ENCODE results near the gene TFCP2L1.
"Not testable (repeated sequence)": the region's sequence is repeated elsewhere in the genome, so short reads cannot be mapped to it uniquely, and the experiment has no call there.

The TFCP2L1 gene

GRCh38 chr2:121294881-121295840, 10.2 kb upstream of the TFCP2L1 start:
- DNase-seq = no peak

GRCh38 chr2:121293450-121294325, 8.7 kb upstream of the TFCP2L1 start:
- DNase-seq = no peak

- no peak for DNase-seq
Measured at GRCh38 chr2:121291251-121291580, 6.2 kb upstream of the TFCP2L1 start.

- DNase-seq = no peak
Measured at GRCh38 chr2:121289271-121289670, 4.3 kb upstream of the TFCP2L1 start.

GRCh38 chr2:121288454-121289231, 3.6 kb upstream of the TFCP2L1 start:
- no peak for DNase-seq

GRCh38 chr2:121287956-121288355, 3.0 kb upstream of the TFCP2L1 start:
- DNase-seq = no peak

GRCh38 chr2:121287146-121287798, 2.3 kb upstream of the TFCP2L1 start:
- no peak for DNase-seq

DNA sequence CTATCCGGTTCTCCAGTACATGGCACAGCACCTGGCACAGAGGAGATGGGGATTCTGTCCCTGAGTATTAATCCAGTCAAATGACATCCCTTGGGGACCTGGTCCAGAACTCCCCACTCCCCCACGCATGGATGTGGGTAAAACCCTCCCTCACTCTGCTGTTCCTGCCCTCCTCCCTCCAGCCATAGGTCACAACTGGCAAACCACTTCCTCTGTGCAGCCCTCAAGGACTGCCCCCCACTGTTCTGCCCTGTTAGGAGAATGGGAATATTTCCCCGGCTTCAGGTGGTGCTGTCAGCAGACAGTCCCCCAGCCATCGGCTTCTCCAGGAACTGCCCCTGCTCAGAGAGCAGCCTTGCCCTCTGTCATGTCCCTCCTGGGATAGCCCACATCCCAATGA, 1.5 kb upstream of the TFCP2L1 start:
- no peak for DNase-seq

GRCh38 chr2:121285926-121286325, 924 bp upstream of the TFCP2L1 start:
- DNase-seq = no peak

- no peak for DNase-seq
Measured at GRCh38 chr2:121283670-121284462, 1.1 kb downstream of the TFCP2L1 start.

DNA sequence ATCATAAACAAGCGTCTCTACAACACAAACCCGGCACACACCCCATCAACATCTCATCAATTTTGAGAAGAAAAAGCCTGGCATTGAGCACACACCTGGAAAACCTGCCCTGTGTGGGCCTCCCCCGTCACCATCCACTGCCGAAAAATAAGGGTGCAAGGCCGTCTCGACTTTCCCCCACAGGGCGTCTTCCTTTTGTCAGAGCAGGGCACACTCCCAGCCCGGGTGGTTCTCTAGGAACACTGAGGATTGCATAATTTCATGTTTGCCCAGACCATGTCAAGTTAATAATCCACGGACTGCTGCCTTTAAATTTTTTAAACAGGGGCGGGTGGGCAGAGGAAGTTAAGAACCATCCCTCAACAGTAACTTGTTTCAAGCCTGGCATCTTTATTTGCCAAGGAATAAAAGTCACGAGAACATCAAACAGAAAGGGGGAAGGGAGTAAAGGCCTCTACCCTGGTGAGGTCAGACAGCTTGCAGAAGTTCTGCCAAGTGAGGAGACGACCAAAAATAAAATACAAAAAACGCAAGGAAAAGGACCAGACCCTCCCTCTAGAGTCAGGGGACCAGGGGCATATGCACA, 2.1 kb downstream of the TFCP2L1 start:
- DNase-seq = no peak

GRCh38 chr2:121281694-121282093, 3.3 kb downstream of the TFCP2L1 start:
- no peak for DNase-seq

GRCh38 chr2:121281107-121281506, 3.9 kb downstream of the TFCP2L1 start:
- DNase-seq = no peak

- no peak for DNase-seq
Measured at GRCh38 chr2:121279476-121280220, 5.4 kb downstream of the TFCP2L1 start.

DNA sequence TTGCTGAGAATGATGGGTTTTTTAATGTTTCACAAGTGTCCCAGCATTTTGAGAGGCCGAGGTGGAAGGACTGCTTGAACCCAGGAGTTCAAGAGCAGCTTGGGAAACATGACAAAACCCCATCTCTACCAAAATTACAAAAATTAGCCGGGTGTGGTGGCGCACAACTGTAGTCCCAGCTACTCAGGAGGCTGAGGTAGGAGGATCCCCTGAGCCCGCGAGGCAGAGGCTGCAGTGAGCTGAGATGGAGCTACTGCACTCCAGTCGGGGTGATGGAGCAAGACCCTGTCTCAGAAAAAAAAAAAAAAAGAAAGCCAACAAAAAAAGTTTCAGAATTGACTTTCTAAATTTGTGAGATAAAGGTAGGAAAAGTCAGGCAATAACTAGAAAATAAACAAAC, 8.7 kb downstream of the TFCP2L1 start:
- no peak for DNase-seq

GRCh38 chr2:121273116-121273515, 11.9 kb downstream of the TFCP2L1 start:
- DNase-seq = no peak

DNA sequence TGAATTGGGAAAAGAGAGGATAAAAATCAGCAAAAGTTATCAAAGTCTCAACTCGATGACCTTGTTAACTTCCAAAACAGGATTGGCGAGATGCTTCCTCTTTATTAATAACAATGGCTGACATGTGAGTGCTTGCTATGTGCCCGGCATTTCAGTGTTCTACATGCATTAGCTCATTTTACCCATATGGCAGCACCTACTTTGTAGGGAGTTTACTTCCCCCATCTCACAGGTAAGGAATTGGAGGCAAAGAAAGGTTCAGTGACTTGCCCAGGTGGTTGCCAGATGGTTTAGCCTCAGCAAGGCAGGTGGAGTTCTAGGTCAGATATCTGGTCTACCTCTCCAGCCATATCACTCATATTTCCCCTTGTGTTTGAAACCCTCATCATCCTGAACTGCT, 12.4 kb downstream of the TFCP2L1 start:
- no peak for DNase-seq

DNA sequence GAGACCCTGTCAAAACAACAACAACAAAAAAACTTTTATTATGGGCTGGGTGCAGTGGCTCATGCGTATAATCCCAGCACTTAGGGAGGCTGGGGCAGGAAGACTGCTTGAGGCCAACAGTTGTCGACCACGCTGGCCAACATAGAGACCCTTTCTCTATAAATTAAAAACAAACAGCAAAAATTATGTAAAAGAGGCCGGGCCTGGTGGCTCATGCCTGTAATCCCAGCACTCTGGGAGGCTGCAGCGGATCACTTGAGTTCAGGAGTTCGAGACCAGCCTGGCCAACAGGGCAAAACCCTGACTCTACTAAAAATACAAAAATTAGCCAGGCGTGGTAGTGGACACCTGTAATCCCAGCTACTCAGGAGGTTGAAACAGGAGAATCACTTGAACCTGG, 15.6 kb downstream of the TFCP2L1 start:
- not testable (repeated sequence) for DNase-seq

- no peak for DNase-seq
Measured at GRCh38 chr2:121266543-121267106, 18.4 kb downstream of the TFCP2L1 start.
